HEK293 (cell line): ENCODE data around the gene PTCRA.

Experiments used
- CTCF ChIA-PET: fragments of 350-600 bp; formaldehyde crosslinking; extraction: SDS; loops from one replicate; lab custom pipeline; 2021; ENCODE audit warnings: antibody characterized with exemption; lab: Yijun Ruan, JAX
- POLR2A ChIA-PET: fragments of 300-600 bp; formaldehyde crosslinking; extraction: SDS; loops from one replicate; lab custom pipeline; 2020; ENCODE audit warnings: antibody characterized with exemption, inconsistent platforms; lab: Yijun Ruan, JAX
- H3K27ac ChIP-seq: fragments of 200-500 bp; sonication (Bioruptor generic); 2 replicates; pipeline ENCODE4 v1.5.1; 2014; ENCODE audit warnings: low read depth, low read length, control low read depth, inconsistent platforms; ENCODE audit errors: extremely low read depth
- H3K36me3 ChIP-seq, 2 experiments: fragments of 200-500 bp in 1 of 2; sonication (Bioruptor generic) in 1 of 2; 1 replicate in 1 of 2; 2 replicates in 1 of 2; pipeline ENCODE4 v1.5.1; 2014 to 2017; ENCODE audit warnings: inconsistent platforms in 2 of 2, low read length in 2 of 2; ENCODE audit not compliant: control insufficient read depth in 2 of 2, insufficient read depth in 1 of 2
- H3K4me1 ChIP-seq: fragments of 200-500 bp; sonication (Bioruptor generic); 2 replicates; pipeline ENCODE4 v1.5.1; 2014; ENCODE audit warnings: mild to moderate bottlenecking, low read length, inconsistent platforms; ENCODE audit not compliant: control insufficient read depth, insufficient read depth
- H3K4me3 ChIP-seq: 2 replicates; pipeline ENCODE4 v1.5.1; 2011; ENCODE audit warnings: low read depth, mild to moderate bottlenecking, control low read depth, low read length, moderate library complexity
- H3K9me3 ChIP-seq: fragments of 200-500 bp; sonication (Bioruptor generic); 2 replicates; pipeline ENCODE4 v1.5.1; 2014; ENCODE audit warnings: low read depth, low read length, inconsistent platforms; ENCODE audit not compliant: control insufficient read depth, insufficient read depth
- BCL11A ChIP-seq: fragments of 450-650 bp; formaldehyde crosslinking; IDR thresholded peaks from 2 replicates; pipeline ENCODE4 v1.5.1; 2016; ENCODE audit warnings: low read depth, missing biosample characterization, missing genetic modification characterization
- KLF1 ChIP-seq: fragments of 450-650 bp; formaldehyde crosslinking; IDR thresholded peaks from 2 replicates; pipeline ENCODE4 v1.5.1; 2016; ENCODE audit warnings: missing biosample characterization, missing genetic modification characterization
- KLF16 ChIP-seq: fragments of 450-650 bp; formaldehyde crosslinking; IDR thresholded peaks from 2 replicates; pipeline ENCODE4 v1.5.1; 2017; ENCODE audit warnings: missing biosample characterization, missing genetic modification characterization
- KLF7 ChIP-seq: fragments of 450-650 bp; formaldehyde crosslinking; IDR thresholded peaks from 2 replicates; pipeline ENCODE4 v1.5.1; 2016; ENCODE audit warnings: missing biosample characterization, missing genetic modification characterization, borderline replicate concordance
- MEIS1 ChIP-seq: sonication (generic); formaldehyde crosslinking; IDR thresholded peaks from 2 replicates; pipeline ENCODE4 v1.8.1; 2022; ENCODE audit warnings: missing genetic modification reagents, mild to moderate bottlenecking, borderline replicate concordance
- OVOL3 ChIP-seq: fragments of 450-650 bp; formaldehyde crosslinking; IDR thresholded peaks from 2 replicates; pipeline ENCODE4 v1.5.1; 2016; ENCODE audit warnings: missing biosample characterization, missing genetic modification characterization
- PRDM6 ChIP-seq: fragments of 450-650 bp; formaldehyde crosslinking; IDR thresholded peaks from 2 replicates; pipeline ENCODE4 v1.5.1; 2017; ENCODE audit warnings: missing biosample characterization, missing genetic modification characterization
- SP2 ChIP-seq: fragments of 450-650 bp; formaldehyde crosslinking; IDR thresholded peaks from 2 replicates; pipeline ENCODE4 v1.5.1; 2016; ENCODE audit warnings: missing biosample characterization, missing genetic modification characterization
- ZFP3 ChIP-seq: fragments of 450-650 bp; formaldehyde crosslinking; IDR thresholded peaks from 2 replicates; pipeline ENCODE4 v1.5.1; 2016; ENCODE audit warnings: low read depth, missing biosample characterization, missing genetic modification characterization
- ZFP69B ChIP-seq: fragments of 450-650 bp; formaldehyde crosslinking; IDR thresholded peaks from 2 replicates; pipeline ENCODE4 v1.5.1; 2016; ENCODE audit warnings: missing biosample characterization, missing genetic modification characterization
- ZNF114 ChIP-seq: fragments of 450-650 bp; formaldehyde crosslinking; IDR thresholded peaks from 2 replicates; pipeline ENCODE4 v1.5.0; 2017; ENCODE audit warnings: missing biosample characterization, missing genetic modification characterization
- ZNF157 ChIP-seq: fragments of 450-650 bp; formaldehyde crosslinking; IDR thresholded peaks from 2 replicates; pipeline ENCODE4 v1.5.1; 2016; ENCODE audit warnings: missing biosample characterization, missing genetic modification characterization
- ZNF211 ChIP-seq: fragments of 450-650 bp; formaldehyde crosslinking; IDR thresholded peaks from 2 replicates; pipeline ENCODE4 v1.5.1; 2016; ENCODE audit warnings: low read depth, missing biosample characterization, missing genetic modification characterization
- ZNF214 ChIP-seq: fragments of 450-650 bp; formaldehyde crosslinking; IDR thresholded peaks from 2 replicates; pipeline ENCODE4 v1.5.1; 2017; ENCODE audit warnings: missing biosample characterization, mild to moderate bottlenecking, missing genetic modification characterization, borderline replicate concordance
- ZNF24 ChIP-seq: fragments of 450-650 bp; formaldehyde crosslinking; IDR thresholded peaks from 2 replicates; pipeline ENCODE4 v1.5.1; 2016; ENCODE audit warnings: missing biosample characterization, missing genetic modification characterization
- ZNF350 ChIP-seq: fragments of 450-650 bp; formaldehyde crosslinking; IDR thresholded peaks from 2 replicates; pipeline ENCODE4 v1.5.0; 2017; ENCODE audit warnings: missing biosample characterization, mild to moderate bottlenecking, missing genetic modification characterization
- ZNF398 ChIP-seq: fragments of 450-650 bp; formaldehyde crosslinking; IDR thresholded peaks from 2 replicates; pipeline ENCODE4 v1.5.1; 2017; ENCODE audit warnings: missing biosample characterization, missing genetic modification characterization
- ZNF501 ChIP-seq: fragments of 450-650 bp; formaldehyde crosslinking; IDR thresholded peaks from 2 replicates; pipeline ENCODE4 v1.5.1; 2016; ENCODE audit warnings: missing biosample characterization, missing genetic modification characterization
- ZNF514 ChIP-seq: fragments of 450-650 bp; formaldehyde crosslinking; IDR thresholded peaks from 2 replicates; pipeline ENCODE4 v1.5.1; 2016; ENCODE audit warnings: missing biosample characterization, missing genetic modification characterization
- ZNF558 ChIP-seq: fragments of 450-650 bp; formaldehyde crosslinking; IDR thresholded peaks from 2 replicates; pipeline ENCODE4 v1.5.1; 2016; ENCODE audit warnings: missing biosample characterization, missing genetic modification characterization
- ZNF560 ChIP-seq: fragments of 450-650 bp; formaldehyde crosslinking; IDR thresholded peaks from 2 replicates; pipeline ENCODE4 v1.5.1; 2017; ENCODE audit warnings: missing biosample characterization, missing genetic modification characterization, borderline replicate concordance
- ZNF580 ChIP-seq: fragments of 450-650 bp; formaldehyde crosslinking; IDR thresholded peaks from 2 replicates; pipeline ENCODE4 v1.5.1; 2016; ENCODE audit warnings: missing biosample characterization, missing genetic modification characterization
- ZNF621 ChIP-seq: fragments of 450-650 bp; formaldehyde crosslinking; IDR thresholded peaks from 2 replicates; pipeline ENCODE4 v1.5.1; 2017; ENCODE audit warnings: missing biosample characterization, missing genetic modification characterization
- ZNF626 ChIP-seq: fragments of 450-650 bp; sonication (Bioruptor Pico); formaldehyde crosslinking; IDR thresholded peaks from 2 replicates; pipeline ENCODE4 v1.5.1; 2018; ENCODE audit warnings: missing biosample characterization, missing genetic modification characterization, inconsistent platforms
- ZNF645 ChIP-seq: fragments of 450-650 bp; formaldehyde crosslinking; IDR thresholded peaks from 2 replicates; pipeline ENCODE4; 2016; ENCODE audit warnings: missing biosample characterization, missing genetic modification characterization
- ZNF654 ChIP-seq: fragments of 450-650 bp; formaldehyde crosslinking; IDR thresholded peaks from 2 replicates; pipeline ENCODE4 v1.5.1; 2016; ENCODE audit warnings: low read depth, missing biosample characterization, missing genetic modification characterization
- ZNF747 ChIP-seq: fragments of 450-650 bp; formaldehyde crosslinking; IDR thresholded peaks from 2 replicates; pipeline ENCODE4 v1.5.1; 2016; ENCODE audit warnings: missing biosample characterization, missing genetic modification characterization
- ZNF837 ChIP-seq: fragments of 450-650 bp; formaldehyde crosslinking; IDR thresholded peaks from 2 replicates; pipeline ENCODE4 v1.5.1; 2016; ENCODE audit warnings: missing biosample characterization, missing genetic modification characterization
- ZXDB ChIP-seq: fragments of 450-650 bp; formaldehyde crosslinking; IDR thresholded peaks from 2 replicates; pipeline ENCODE4 v1.5.1; 2016; ENCODE audit warnings: missing biosample characterization, missing genetic modification characterization

Gene PTCRA

GRCh38 chr6:42925248-42925857 is 9.5 kb downstream of the PTCRA start:
- TF ChIP-seq ZNF558 (tag by site-specific recombination) (no peak), ZNF654 (tag by site-specific recombination) (no peak), KLF1 (tag by site-specific recombination) (no peak), PRDM6 (no peak), ZNF157 (tag by site-specific recombination) (no peak), BCL11A (tag by site-specific recombination) (no peak), ZNF24 (tag by site-specific recombination) (no peak), ZNF501 (tag by site-specific recombination) (no peak), ZNF398 (tag by site-specific recombination) (no peak), ZNF645 (no peak), ZFP3 (no peak), SP2 (no peak), KLF7 (tag by site-specific recombination) (no peak), MEIS1 (no peak), OVOL3 (tag by site-specific recombination) (no peak), ZNF621 (no peak), ZNF350 (tag by site-specific recombination) (no peak)
- TF ChIP-seq, all 188 proteins: peak for 0
- Histone ChIP-seq H3K4me1 (peaks cover 3% of the 10 kb centered on the region; the same call in 1 of the 2 replicates), H3K36me3 (no peaks in the 10 kb centered on the region), H3K27ac (no peak overlapping the region), H3K9me3 (no peaks in the 10 kb centered on the region), H3K4me3 (no peak overlapping the region)
- ChIA-PET POLR2A (interaction anchor here (0.6 to 1.0 kb wide), 2 partner anchors 39 to 134 kb away, joined by 3 read pairs; partner anchors contain the start of genes KLC4 and MRPL2), CTCF (interaction anchor here (0.9 kb wide), 1 partner anchor 200 kb away, joined by 3 read pairs; no protein-coding TSS in a partner anchor)

GRCh38 chr6:42928986-42929820 is 13.3 kb downstream of the PTCRA start, which contains the start of gene CNPY3:
Gene CNPY3, plus strand, starts transcription at chr6:42929480. Its CDS starts 91 bp downstream, at chr6:42929571.
- POLR2A ChIA-PET: interaction anchor here (0.5 to 2.8 kb wide), 48 partner anchors 8 to 701 kb away, joined by 3 to 48 read pairs (median 6); partner anchors contain the start of genes BICRAL, CUL7, GNMT and KLC4
- CTCF ChIA-PET: interaction anchor here (0.6 to 2.0 kb wide), 12 partner anchors 9 to 407 kb away, joined by 3 to 15 read pairs (median 4); a partner anchor contains a TSS
- Histone ChIP-seq H3K4me1 (peaks cover 3% of the 10 kb centered on the region; the same call in 1 of the 2 replicates), H3K4me3 (peak within 1 kb of the TSS; percentile 66), H3K36me3 (peaks cover 0 to 23% of the 10 kb centered on the region in 2 experiments; a peak in 2 of 3 replicates), H3K27ac (peak within 1 kb of the TSS; percentile 85), H3K9me3 (no peaks in the 10 kb centered on the region)
- TF ChIP-seq ZNF114 (no peak), ZNF214 (tag by site-specific recombination) (no peak), ZNF560 (tag by site-specific recombination) (no peak), ZFP69B (tag by site-specific recombination) (peak; percentile 9; the same call in 1 of the 2 replicates), ZXDB (tag by site-specific recombination) (peak; percentile 94), ZNF747 (tag by site-specific recombination) (no peak), ZNF211 (tag by site-specific recombination) (no peak), ZNF24 (tag by site-specific recombination) (peak; percentile 84), ZNF837 (tag by site-specific recombination) (no peak), ZNF626 (tag by site-specific recombination) (no peak), ZNF514 (tag by site-specific recombination) (no peak), KLF16 (tag by site-specific recombination) (peak; percentile 98), ZNF580 (peak; percentile 44)
